HG03103 (cell line): ENCODE data around the gene DUSP8.
"Not testable (repeated sequence)": the region's sequence is repeated elsewhere in the genome, so short reads cannot be mapped to it uniquely, and the experiment has no call there.

Experiments
- ATAC-seq: cut with Tn5 transposase; IDR thresholded peaks from one replicate; pipeline ENCODE4 v1.9.1; 2021; ENCODE audit warnings: low read depth; ENCODE audit not compliant: unreplicated experiment

Gene DUSP8, protein sequence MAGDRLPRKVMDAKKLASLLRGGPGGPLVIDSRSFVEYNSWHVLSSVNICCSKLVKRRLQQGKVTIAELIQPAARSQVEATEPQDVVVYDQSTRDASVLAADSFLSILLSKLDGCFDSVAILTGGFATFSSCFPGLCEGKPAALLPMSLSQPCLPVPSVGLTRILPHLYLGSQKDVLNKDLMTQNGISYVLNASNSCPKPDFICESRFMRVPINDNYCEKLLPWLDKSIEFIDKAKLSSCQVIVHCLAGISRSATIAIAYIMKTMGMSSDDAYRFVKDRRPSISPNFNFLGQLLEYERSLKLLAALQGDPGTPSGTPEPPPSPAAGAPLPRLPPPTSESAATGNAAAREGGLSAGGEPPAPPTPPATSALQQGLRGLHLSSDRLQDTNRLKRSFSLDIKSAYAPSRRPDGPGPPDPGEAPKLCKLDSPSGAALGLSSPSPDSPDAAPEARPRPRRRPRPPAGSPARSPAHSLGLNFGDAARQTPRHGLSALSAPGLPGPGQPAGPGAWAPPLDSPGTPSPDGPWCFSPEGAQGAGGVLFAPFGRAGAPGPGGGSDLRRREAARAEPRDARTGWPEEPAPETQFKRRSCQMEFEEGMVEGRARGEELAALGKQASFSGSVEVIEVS

DNA sequence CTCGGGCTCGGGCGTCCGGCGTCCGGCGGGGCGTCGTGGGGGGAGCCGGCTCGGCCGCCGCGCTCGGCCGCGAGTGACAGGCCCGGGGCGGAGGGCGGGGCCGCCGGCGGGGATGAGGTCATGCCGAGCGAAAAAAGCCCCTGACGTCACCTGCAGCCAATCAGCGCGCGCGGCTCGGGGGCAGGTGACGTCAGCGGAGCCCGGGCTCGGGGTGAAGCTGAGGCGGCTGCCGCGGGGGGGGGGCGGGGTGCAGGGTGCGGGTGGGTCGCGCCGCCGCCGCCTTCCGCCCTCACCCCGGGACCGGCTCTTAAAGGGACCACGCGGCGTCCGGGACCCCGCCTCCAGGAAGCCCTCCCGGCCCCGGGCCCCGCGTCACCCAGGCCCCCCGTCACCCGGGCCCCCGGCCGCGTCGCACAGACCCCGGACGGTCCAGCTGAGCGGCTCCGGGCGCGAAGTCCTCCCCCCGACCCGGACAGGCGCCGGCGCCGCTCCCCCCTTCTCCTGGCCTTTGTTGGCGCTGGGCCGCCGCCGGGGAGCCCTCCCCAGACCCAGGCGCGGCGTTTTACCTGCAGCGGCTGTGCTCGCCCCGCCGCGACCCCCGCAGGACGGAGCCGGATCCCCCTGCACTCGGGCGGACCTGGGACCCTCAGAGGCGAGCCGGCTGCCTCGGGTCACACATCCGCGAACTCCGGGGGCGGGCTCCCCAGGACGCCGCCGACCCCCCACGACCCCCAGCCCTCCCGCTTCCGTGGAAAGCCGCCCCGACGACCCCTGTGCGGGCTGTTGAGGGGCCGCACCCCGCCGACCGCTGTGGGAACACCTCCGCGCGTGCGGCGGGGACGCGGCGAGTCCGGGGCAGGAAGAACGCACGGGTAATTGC is at the start of gene DUSP8:
Gene DUSP8, minus strand, starts transcription at position 75 of the 880 bp plus-strand sequence. CDS start 6,445 bp downstream, outside the sequence.
- ATAC-seq: no peak

DNA sequence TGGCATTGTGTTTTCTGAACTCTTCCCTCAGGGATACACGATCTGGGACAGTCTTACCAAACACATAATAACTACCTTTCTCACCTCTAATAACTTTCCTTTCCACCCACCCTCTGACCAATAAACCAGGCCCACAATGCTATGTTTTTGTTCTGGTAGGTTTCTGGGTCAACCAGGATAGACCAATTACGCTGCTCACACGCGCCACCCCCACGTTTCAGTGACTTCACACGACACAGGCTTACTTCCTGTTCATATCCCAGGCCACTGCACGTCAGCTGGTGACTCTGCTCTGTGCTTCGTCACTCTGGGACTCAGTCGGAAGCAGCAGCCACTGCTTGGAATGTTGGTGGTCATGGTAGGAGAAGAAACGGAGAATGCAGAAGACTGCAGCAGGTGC is 47.4 kb upstream of the DUSP8 start:
- no peak for ATAC-seq

DNA sequence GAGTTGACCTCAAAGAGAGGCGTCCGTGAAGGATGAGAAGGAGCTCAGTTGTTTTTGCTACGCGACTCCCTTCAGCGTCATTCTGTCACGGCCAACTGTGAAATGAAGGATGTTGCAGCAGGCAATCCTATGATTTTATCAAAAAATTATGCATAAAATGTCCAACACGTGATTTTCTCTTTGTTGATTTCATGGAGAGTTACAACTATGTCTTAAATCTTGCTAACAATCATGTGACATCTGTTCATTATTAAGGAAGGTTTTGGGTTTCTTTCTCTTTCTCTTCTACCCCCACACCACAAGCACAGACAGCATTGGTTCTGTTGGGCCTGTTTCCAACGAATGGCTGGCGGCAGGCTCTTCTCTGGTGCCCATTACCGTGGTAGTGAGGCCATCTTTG is 46.2 kb upstream of the DUSP8 start:
- ATAC-seq: no peak

DNA sequence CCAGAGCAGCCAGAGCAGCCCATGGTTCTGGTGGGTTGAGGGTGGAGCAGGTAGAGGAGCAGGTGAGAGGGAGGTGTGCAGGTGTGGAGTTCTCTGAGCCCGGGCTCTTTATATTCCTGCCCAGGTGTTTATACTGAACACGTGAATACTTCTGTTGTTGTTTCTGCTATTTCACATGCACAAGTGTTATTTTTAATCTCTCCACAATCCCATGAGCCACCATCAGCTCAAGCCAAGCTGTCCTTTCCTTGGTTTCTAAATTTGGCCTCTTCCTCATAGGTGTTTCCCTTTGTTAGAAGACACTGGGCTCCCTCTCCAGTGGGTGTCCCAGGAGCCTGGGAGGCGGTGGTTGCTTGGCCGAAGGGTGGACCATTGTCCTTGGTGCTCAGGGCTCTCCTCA is 36.3 kb upstream of the DUSP8 start, which contains the start of gene KRTAP5-3:
Gene KRTAP5-3, minus strand, starts transcription at position 101 of the 400 bp plus-strand sequence. Its CDS starts 78 bp downstream, at position 23.
- no peak for ATAC-seq

DNA sequence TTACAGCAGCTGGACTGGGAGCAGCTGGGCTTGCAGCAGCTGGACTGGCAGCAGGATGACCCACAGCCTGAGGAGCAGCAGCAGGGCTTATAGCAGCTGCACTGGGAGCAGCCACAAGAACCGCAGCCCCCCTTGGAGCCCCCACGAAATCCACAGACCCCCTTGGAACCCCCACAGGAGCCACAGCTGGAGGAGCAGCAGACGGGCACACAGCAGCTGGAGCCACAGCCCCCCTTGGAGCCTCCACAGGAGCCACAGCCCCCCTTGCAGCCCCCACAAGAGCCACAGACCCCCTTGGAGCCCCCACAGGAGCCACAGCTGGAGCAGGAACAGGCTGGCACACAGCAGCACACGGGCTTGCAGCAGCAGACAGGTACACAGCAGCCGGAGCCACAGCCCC is 35.8 kb upstream of the DUSP8 start:
- ATAC-seq: not testable (repeated sequence)

DNA sequence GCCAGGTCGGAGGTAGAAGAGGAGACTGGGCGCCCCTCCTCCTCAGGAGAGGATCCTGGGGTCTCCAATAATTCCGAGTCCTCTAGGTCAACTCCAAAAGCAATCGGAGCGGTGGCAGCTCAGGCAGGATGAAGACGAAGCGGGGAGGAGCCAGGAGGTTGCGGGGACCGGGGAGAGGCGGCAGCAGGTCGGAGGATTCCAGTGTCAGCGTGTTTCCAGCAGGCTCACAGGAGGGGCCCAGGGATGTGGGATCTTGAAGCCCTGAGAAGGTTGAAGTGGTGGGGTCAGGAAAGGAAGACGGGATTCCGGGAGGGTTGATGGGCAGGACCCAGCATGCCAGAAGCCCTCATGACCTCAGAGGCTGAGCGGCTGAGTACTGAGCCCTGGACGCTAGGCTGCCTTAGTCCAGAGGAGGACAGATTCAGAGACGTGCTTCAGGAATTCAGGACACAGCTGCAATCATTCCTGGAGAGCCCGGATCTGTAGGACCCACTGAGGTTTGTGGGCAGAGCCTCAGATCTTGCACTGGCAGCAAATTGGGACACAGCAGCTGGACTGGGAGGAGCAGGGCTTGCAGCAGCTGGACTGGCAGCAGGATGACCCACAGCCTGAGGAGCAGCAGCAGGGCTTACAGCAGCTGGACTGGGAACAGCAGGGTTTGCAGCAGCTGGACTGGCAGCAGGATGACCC is 35.2 kb upstream of the DUSP8 start:
- ATAC-seq: not testable (repeated sequence)

DNA sequence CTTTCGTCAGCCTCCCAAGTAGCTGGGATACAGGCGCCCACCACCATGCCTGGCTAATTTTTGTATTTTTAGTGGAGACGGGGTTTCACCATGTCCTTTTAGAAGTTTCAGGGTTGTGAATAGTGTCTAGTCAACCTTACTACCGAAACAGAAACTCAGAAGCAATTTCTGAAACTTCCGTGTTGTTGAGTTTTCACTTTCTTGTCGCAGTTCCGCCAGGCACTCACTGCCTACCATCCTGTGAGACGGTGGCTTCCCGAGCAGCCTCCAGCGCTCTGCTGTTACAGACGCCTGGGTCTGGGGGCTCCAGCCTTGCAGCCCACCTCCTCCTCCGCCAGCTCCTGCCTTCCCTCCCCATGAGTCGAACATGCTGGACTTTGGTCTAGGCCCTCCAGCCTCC is 33.9 kb upstream of the DUSP8 start:
- not testable (repeated sequence) for ATAC-seq

DNA sequence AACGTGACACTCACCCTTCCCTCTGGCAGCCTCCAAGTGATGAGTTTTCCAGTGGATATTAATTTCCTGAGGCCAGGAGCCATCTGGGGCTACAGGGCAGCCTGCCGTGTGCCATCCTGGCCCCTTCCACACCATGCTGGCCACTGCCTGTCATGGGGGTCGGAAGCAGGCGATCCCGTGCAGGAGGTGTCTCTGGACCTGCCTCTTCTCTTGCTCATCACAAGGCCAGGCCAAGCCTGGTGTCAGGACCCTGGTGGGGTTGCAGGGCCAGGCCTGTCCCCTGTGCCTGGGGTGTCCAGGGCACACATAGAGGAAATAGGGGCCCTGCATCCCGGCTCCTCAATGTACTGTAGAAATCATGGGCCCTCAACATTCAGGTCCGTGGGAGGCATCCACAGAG is 32.6 kb upstream of the DUSP8 start:
- no peak for ATAC-seq

DNA sequence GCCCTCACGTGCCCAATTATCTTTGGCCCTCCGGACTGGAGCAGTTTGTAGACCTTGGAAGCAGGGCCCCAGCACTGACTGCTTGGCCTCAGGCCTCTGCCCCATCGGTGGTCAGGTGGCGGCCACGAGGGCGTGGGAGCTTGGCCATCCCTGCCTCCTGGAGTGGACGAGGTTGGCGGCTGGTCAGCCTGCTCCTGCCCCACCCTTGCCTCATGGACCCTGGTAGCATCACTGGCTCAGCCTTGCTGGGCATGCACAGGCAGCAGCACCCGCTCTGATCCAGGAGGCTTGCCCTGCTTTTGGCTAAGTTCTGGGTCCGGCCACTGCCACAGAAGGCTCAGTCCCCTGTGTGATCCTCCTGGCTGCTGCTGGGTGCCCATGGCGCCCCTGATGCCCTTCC is 32.1 kb upstream of the DUSP8 start:
- ATAC-seq: no peak

DNA sequence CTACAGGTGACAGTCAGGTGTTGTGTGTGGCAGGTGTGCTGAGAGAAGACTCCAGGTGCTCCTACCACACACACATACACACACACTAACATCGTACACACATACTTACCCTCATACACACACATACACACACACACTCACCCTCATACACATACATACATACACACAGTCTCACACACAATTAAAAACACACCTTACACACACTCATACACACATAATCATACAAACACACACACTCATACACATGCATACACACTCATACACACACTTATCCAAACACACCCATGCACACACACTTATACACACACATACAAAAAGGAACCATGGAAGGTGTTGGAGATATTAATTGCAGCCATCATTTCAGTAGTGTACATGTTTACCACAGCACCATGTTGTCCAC is 31.6 kb upstream of the DUSP8 start:
- no peak for ATAC-seq

DNA sequence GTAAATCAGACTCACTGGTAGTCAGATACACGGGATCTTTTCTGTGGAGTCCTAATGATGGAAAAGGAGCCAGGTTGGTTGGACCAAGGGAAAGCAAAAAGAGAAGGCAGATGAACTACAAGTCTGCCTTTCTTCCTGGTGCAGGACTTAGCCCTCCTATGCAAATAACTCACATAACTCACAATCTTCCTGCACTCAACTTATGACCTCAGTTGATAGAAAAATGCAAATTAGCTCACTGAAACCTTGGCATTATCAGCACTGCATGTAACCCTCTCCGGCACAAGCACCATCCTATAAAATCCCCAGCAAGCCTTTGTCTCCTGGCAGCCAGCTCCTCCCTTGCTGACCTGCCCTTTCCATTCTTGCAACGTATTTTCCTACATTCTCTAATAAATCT is 29.6 kb upstream of the DUSP8 start:
- ATAC-seq: not testable (repeated sequence)

DNA sequence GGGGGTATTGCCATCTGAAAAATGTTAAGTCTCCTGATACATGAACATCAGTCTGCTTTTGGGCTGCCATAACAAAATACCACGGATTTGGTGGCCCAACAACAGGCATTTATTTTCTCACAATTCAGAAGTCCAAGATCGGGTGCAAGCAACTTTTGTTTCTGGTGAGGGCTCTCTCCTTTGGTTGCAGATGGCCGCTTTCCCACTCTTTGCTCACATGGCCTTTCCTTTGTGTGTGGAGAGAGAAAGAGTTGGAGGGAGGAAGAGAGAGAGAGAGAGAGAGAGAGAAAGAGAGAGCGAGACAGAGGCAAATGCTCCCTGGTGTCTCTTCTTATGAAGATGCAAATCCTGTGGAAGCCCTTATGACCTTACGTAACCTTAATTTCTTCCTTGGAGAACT is 28.6 kb upstream of the DUSP8 start:
- no peak for ATAC-seq

DNA sequence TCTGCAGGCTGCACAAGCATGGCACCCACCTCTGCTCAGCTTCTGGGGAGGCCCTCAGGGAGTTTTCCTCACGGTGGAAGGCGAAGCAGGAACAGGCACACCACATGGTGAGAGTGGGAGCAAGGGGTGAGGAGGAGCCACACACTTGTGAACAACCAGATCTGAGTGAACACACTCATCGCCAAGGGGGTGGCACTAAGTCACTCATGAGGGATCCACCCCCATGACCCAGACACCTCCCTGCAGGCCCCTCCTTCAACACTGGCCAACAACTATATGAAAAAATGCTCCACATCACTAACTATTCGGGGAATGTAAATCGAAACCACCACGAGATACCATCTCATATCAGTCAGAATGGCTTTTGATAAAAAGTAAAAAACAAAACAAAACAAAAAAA is 26.7 kb upstream of the DUSP8 start:
- ATAC-seq: no peak

DNA sequence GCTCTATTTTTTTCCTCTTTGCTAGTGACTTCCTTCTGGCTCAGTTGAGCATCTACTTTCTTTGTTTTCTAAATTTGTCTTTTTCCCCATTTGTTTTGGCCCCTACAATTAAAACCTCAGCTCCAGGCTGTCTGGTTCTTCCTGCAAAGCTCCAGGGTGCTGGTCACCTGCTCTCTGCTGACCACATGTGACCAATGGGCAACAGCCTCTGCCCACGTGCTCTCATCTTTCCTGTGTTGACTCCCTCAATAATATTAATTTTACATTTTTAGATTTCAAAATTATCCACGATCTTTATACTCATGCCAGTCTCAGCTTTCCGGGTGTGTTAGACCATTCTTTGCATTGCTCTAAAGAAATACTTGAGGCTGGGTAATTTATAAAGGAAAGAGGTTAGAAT is 26.3 kb upstream of the DUSP8 start:
- not testable (repeated sequence) for ATAC-seq

DNA sequence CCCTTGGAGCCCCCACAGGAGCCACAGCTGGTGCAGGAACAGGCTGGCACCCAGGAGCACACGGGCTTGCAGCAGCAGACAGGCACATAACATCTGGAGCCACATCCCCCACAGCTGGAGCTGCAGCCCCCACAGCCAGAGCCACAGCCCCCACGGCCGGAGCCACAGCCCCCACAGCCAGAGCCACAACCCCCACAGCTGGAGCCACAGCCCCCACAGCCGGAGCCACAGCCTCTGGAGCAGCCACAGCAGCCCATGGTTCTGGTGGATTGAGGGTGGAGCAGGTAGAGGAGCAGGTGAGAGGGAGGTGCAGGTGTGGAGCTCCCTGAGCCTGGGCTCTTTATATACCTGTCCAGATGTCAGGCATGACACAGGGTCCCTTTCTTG is 25.9 kb upstream of the DUSP8 start, which contains the start of gene KRTAP5-2:
Gene KRTAP5-2, minus strand, starts transcription at position 301 of the 387 bp plus-strand sequence. Its CDS starts 44 bp downstream, at position 257.
- no peak for ATAC-seq

DNA sequence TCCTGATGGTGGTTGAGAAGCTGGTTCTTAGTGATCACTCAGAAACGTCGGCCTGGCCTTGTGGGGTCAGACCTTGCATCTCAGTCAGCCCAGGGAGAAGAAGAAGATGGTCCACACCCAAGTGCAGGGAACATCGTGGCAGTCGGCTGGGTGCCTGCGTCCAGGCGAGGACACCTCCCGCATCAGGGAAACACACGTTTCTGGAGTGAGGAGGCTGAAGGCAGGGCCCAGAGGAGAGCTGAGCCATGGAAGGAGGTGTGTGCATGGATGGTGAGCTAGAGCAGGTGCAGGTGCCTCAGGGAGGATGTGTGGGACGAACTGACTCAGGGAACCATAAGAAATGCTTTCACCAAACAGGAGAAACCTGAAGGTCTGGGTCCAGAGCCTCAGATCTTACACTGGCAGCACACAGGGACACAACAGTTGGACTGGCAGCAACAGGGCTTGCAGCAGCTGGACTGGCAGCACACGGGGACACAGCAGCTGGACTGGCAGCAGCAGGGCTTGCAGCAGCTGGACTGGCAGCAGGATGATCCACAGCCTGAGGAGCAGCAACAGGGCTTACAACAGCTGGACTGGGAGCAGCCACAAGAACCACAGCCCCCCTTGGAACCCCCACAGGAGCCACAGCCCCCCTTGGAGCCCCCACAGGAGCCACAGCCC is 25.4 kb upstream of the DUSP8 start:
- no peak for ATAC-seq

DNA sequence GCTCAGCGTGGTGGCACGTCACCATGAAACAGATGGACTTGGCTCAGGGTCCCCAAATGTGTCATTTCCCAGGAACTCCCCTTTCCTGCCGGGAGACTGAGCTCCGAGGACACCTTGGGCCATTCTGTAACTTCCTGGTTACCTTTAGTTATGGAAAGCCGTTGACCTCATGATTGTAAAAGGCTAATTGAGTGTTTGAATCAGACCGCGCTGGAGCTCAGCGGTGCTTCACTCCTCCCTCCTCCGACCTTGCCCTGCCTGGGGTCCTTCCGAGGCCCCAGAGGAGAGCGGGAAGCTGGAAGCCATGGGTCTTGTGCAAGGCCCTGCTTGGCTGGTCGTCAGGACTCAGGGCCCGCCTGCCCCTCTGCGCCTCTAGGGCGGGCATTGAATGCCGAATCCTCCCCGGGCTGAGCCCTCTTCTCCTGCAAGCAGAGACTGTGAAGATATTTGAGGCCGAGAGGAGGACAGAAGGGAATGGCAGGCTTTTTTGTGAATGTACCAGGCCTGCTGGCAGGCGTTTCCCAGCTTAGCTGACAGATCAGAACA is 24.6 kb upstream of the DUSP8 start:
- ATAC-seq: not testable (repeated sequence)

DNA sequence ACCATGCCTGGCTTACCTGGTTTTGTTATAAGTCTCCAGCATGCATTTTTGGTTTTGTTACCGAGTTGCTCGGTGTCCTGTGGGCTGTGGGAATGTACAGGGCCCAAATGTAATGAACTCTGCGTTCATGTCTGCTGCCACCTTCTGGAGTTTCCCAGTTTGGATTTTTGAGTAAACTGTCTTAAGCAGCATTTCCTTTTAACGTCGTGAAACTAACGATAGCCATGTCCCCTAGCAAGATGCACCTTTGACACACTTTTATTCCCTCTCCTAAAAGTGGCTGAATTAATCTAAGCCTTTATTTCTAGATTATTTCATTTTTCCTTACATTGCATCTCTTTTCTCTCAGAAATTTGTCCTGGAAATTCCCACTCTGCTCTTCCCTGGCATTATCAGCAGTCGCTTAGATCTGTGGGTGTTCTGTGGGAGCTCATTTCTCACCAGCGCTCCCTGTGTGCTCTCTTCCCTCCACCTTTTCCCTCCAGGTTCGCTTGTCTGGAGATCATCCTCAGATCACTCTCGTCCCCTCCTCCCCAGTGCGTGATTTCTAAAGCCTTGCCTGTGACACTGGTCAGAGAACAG is 24.0 kb upstream of the DUSP8 start:
- ATAC-seq: not testable (repeated sequence)

DNA sequence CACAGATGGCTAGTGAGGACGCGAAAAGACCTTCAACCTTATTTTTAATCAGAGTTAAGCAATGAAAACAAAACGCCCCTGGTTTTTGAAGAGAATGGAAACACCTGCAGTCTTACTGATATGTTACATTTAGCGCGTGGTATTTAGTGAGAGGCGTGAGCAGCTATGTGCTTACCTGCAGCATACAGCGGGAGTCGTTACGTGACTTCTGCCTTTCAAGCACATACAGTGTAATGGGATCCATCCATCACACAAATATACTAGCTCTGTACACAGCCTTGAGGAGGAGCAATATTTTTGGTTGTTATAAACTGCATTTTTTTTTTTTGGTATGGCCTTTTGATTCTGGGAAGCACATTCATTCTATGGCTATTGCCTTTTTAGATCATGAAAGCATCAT is 20.6 kb upstream of the DUSP8 start:
- ATAC-seq: no peak
